Activated CD4-positive, alpha-beta T cell treated with anti-CD3 and anti-CD28 coated beads, Interleukin-2, amount 50 U/mL, for 1 hour (primary cell): Measurements from ENCODE around the gene POLR3C.
"Not testable (repeated sequence)": the region's sequence is repeated elsewhere in the genome, so short reads cannot be mapped to it uniquely, and the experiment has no call there.

Experiments used
- DNase-seq: peaks from one replicate; pipeline ENCODE4 v3.0.0-alpha.2; 2020

The POLR3C gene

GRCh38 chr1:145824499-145824842 is 471 bp downstream of the POLR3C start:
- DNase-seq: no peak

GRCh38 chr1:145826030-145826429 is 2.0 kb downstream of the POLR3C start:
- DNase-seq: no peak

GRCh38 chr1:145827966-145828365 is 4.0 kb downstream of the POLR3C start:
- no peak for DNase-seq

GRCh38 chr1:145828367-145829026 is 4.5 kb downstream of the POLR3C start:
- DNase-seq: no peak

GRCh38 chr1:145830810-145831209 is 6.8 kb downstream of the POLR3C start:
- not testable (repeated sequence) for DNase-seq

- no peak for DNase-seq
Measured at GRCh38 chr1:145837656-145838055, 13.7 kb downstream of the POLR3C start.

GRCh38 chr1:145843031-145843430 is 19.0 kb downstream of the POLR3C start:
- DNase-seq: no peak

GRCh38 chr1:145845144-145845513 is 21.1 kb downstream of the POLR3C start:
- no peak for DNase-seq

- peak; percentile 78 for DNase-seq
Measured at GRCh38 chr1:145845514-145846161, 21.6 kb downstream of the POLR3C start, which contains the start of gene NUDT17. TSS of gene NUDT17 (plus strand) at chr1:145845630. CDS start at chr1:145845641, 11 bp downstream.

- DNase-seq: peak; percentile 24
Measured at GRCh38 chr1:145846201-145846612, 22.2 kb downstream of the POLR3C start.

- DNase-seq: no peak
Measured at GRCh38 chr1:145847827-145848226, 23.8 kb downstream of the POLR3C start.

- no peak for DNase-seq
Measured at GRCh38 chr1:145849356-145850160, 25.6 kb downstream of the POLR3C start.

GRCh38 chr1:145855426-145855948 is 31.5 kb downstream of the POLR3C start:
- no peak for DNase-seq

- no peak for DNase-seq
Measured at GRCh38 chr1:145857170-145857569, 33.2 kb downstream of the POLR3C start.

- DNase-seq: peak; percentile 44
Measured at GRCh38 chr1:145858238-145858900, 34.4 kb downstream of the POLR3C start.

GRCh38 chr1:145858901-145859490 is 35.0 kb downstream of the POLR3C start, which contains the start of gene PIAS3:
TSS of gene PIAS3 (minus strand) at chr1:145859081. CDS start at chr1:145858990, 91 bp downstream.
- DNase-seq: peak; percentile 74

GRCh38 chr1:145859491-145860023 is 35.6 kb downstream of the POLR3C start:
- peak; percentile 64 for DNase-seq

GRCh38 chr1:145863282-145864018 is 39.5 kb downstream of the POLR3C start:
- no peak for DNase-seq

- no peak for DNase-seq
Measured at GRCh38 chr1:145868232-145868631, 44.2 kb downstream of the POLR3C start.

- DNase-seq: peak; percentile 28
Measured at GRCh38 chr1:145871994-145872924, 48.3 kb downstream of the POLR3C start.
